Gastrocnemius medialis (tissue), 4 donors: ENCODE results near the gene ANKRD39. TPM values are rescaled to one million over a fixed set of nuclear protein-coding genes. Genes with fewer than 3 reads are reported as not detected.

Source experiments
- ATAC-seq, 2 donors: fragments of 150-250 bp; one replicate each; pipeline ENCODE4 v1.9.1; 2016
- DNase-seq, 2 donors: peaks; one replicate each; pipeline ENCODE4 v3.0.0-alpha.2; 2019
- H3K27ac ChIP-seq, 4 donors: fragments of 200-600 bp; sonication (generic); 1 replicate in 1 of 4; 2 replicates in 3 of 4; pipeline ENCODE4 v1.5.1; 2016 to 2018; ENCODE audit warnings: mild to moderate bottlenecking in 2 of 4, moderate library complexity in 1 of 4
- H3K27me3 ChIP-seq, 3 donors: fragments of 200-600 bp; sonication (generic) in 2 of 3; 1 replicate in 1 of 3; 2 replicates in 2 of 3; pipeline versions ENCODE4 v1.5.1 to v1.6.0; 2016 to 2019; ENCODE audit warnings: mild to moderate bottlenecking in 1 of 3, moderate library complexity in 1 of 3
- H3K36me3 ChIP-seq, 2 donors: fragments of 200-600 bp; sonication (generic) in 1 of 2; one replicate each; pipeline ENCODE4 v1.5.1; 2017 to 2018
- H3K4me1 ChIP-seq, 2 donors: fragments of 200-600 bp; sonication (generic) in 1 of 2; one replicate each; pipeline ENCODE4 v1.5.1; 2016 to 2017; ENCODE audit warnings: mild to moderate bottlenecking in 2 of 2
- H3K4me3 ChIP-seq, 4 donors: fragments of 200-600 bp; sonication (generic) in 3 of 4; 1 replicate in 1 of 4; 2 replicates in 3 of 4; pipeline ENCODE4 v1.5.1; 2016 to 2019; ENCODE audit warnings: mild to moderate bottlenecking in 2 of 4
- H3K9me3 ChIP-seq, 3 donors: fragments of 200-600 bp; sonication (generic) in 2 of 3; 1 replicate in 1 of 3; 2 replicates in 2 of 3; pipeline ENCODE4 v1.5.1; 2016 to 2019
- POLR2A ChIP-seq, 2 donors: fragments of 450-650 bp; IDR thresholded peaks; one replicate each; pipeline ENCODE4 v1.6.1; 2017; ENCODE audit warnings: antibody characterized with exemption in 2 of 2, mild to moderate bottlenecking in 2 of 2, moderate library complexity in 2 of 2
- in situ Hi-C, 4 donors: fragments of 200-750 bp; cut with MboI; loops; one replicate each; pipeline versions ENCODE4 v1.15.0 to v1.8.0; 2017; ENCODE audit warnings: low sequenced_read_pairs in 4 of 4
- intact Hi-C: fragments of 100-400 bp; cut with DNase I; formaldehyde crosslinking; loops from one replicate; pipeline ENCODE4 v1.15.1; 2023; ENCODE audit warnings: low total_unique reads
- total RNA-seq, 4 donors: library from RNA; depleted of rRNA; stranded (reverse); fragments of >200 nt; gene quantifications; one replicate each; pipeline versions ENCODE4 v1.1.0 to v1.2.3, GENCODE V29; 2016
- TF ChIP-seq, protein P1 (sequence below), 5 experiments: fragments of 450-650 bp in 3 of 5; fragments of 200-600 bp in 2 of 5; sonication (generic) in 2 of 5; IDR thresholded peaks in 4 of 5; conservative IDR thresholded peaks in 1 of 5; 1 replicate in 4 of 5; 2 replicates in 1 of 5; pipeline ENCODE4 v1.5.1; 2016 to 2019; ENCODE audit warnings: antibody characterized with exemption in 5 of 5, mild to moderate bottlenecking in 3 of 5, moderate library complexity in 3 of 5

Gene ANKRD39
- total RNA-seq, 4 donors from 2014 or later = 25.8 to 50.6 (median 43.8) TPM

DNA sequence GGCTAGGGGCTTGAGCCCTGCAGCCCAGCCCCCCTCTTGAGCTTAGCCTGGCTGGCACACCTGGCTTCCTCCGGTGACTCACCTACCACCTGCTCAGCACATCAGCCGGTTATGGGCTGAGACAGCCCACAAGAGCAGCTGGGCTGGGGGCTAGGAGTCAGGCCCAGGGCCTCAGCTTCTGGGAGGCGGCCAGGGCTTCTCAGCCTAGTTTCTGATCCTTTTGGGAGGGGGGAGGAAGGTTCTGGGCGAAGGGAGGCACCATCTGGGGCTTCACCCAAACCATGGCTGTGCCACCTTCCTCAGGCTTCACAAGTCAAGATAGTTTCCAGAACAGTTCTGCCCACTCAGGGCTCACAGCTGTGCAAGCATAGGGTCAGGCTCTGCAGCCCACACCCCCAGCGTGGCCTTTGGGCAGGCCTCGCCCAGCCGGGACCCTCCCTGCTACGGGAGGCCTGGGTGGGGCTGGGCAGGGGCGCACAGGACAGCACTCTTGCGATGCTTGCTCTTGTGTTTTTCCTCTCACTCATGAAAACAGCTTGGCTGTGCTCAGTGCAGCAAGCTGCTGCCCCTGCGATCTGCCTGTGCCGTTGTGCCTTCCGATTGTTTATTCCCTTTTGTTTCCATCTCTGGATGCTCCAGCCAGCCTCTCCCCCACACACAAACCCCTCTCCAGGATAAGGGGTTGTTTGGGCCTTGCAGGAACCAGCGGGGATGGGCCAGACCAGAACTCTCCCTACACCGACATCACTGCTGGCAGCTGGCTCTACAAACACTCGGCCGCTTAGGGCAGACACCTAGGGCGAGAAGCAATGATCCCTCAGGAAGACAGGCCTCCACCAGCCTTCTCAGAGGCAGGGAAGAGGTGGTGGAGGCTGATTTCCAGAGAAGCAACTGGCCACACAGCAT is 38.2 kb upstream of the ANKRD39 start:
- peaks cover 40 to 49% of the 10 kb centered on the region in 2 donors for H3K4me1 ChIP-seq
- intact Hi-C loops = loop anchor here (1.0 kb wide), 1 partner anchor 17 kb away; no protein-coding TSS in a partner anchor

DNA sequence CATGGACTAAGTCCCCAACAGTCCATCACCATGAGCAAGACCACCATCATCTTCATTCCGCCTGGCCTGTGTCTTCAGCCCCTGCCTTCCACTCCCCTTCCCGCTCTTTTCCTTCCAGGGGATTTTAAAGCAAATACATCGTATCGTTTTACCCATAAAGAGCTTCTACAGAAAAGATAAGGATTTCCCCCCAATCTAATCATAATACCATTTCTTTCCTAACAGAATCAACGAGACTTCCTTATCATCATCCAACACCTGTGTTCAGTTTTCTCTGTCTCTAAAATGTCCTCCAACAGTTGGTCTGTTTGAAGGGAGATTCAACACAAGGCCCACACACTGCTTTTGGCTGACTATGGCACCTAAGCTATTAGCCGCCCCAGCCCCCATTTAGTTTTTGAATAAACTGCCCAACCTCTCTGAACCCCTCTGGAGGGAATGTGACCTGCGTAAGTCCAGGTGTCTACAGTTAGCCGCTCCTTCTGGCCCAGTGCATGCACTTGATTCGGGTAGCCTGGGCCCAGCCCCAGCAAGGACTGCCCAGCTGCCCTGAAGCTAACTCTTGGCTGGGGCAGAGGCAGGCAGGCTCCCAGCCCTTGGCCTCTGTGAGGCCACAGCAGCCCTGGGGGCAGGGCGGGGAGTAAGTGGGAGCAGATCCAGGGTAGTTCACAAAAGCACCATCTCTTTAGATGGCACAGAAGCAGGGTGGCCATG is 37.4 kb upstream of the ANKRD39 start:
- peak; percentile 56 to 57 for ATAC-seq
- H3K27ac ChIP-seq = peak overlapping the region in 3 of 4 donors; percentile 33 to 61 (median 56)
- intact Hi-C loops (loop anchor here (1.0 kb wide), 1 partner anchor 16 kb away; no protein-coding TSS in a partner anchor), in situ Hi-C loops (no loop called here)
- H3K4me3 ChIP-seq = no peak overlapping the region
- no peaks in the 10 kb centered on the region for H3K27me3 ChIP-seq
- no peaks in the 10 kb centered on the region for H3K36me3 ChIP-seq
- no peaks in the 10 kb centered on the region for H3K9me3 ChIP-seq
- peaks cover 47 to 56% of the 10 kb centered on the region in 2 donors for H3K4me1 ChIP-seq
- DNase-seq = peak in 1 of 2 donors; percentile 41
- TF ChIP-seq, protein P1, sequence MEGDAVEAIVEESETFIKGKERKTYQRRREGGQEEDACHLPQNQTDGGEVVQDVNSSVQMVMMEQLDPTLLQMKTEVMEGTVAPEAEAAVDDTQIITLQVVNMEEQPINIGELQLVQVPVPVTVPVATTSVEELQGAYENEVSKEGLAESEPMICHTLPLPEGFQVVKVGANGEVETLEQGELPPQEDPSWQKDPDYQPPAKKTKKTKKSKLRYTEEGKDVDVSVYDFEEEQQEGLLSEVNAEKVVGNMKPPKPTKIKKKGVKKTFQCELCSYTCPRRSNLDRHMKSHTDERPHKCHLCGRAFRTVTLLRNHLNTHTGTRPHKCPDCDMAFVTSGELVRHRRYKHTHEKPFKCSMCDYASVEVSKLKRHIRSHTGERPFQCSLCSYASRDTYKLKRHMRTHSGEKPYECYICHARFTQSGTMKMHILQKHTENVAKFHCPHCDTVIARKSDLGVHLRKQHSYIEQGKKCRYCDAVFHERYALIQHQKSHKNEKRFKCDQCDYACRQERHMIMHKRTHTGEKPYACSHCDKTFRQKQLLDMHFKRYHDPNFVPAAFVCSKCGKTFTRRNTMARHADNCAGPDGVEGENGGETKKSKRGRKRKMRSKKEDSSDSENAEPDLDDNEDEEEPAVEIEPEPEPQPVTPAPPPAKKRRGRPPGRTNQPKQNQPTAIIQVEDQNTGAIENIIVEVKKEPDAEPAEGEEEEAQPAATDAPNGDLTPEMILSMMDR (IDR thresholded peaks at IDR 0.05 in 4 of 5, conservative IDR thresholded peaks at IDR 0.05 in 1 of 5) = no peak
- TF ChIP-seq POLR2A (IDR thresholded peaks at IDR 0.05) = no peak

More for the DNA sequence above, 38.2 kb upstream of the ANKRD39 start:
- H3K27me3 ChIP-seq = no peaks in the 10 kb centered on the region
- H3K27ac ChIP-seq = peak overlapping the region in 3 of 4 donors; percentile 33 to 61 (median 56)
- in situ Hi-C loops = no loop called here
- TF ChIP-seq, protein P1 (IDR thresholded peaks at IDR 0.05 in 4 of 5, conservative IDR thresholded peaks at IDR 0.05 in 1 of 5) = no peak
- TF ChIP-seq POLR2A (IDR thresholded peaks at IDR 0.05) = no peak
- DNase-seq = peak in 1 of 2 donors; percentile 53
- no peaks in the 10 kb centered on the region for H3K36me3 ChIP-seq
- ATAC-seq = peak; percentile 67 to 68
- H3K9me3 ChIP-seq = no peaks in the 10 kb centered on the region
- H3K4me3 ChIP-seq = no peak overlapping the region

DNA sequence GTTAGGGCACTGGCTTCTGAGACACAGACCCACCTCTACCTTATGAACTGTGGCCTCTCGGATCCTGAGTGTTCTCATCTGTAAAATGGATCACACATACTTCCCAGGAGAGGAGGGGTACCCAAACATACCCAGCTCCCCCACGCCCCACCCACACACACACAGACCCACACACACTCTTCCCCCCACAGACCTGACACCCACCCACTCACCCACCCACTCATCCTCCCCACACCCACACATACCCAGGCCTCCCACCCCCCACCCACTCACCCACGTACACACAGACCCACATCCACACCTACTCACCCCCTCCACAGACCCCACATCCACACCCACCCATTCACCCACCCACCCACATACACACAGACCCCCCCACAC is 36.3 kb upstream of the ANKRD39 start:
- Histone ChIP-seq H3K36me3 (no peaks in the 10 kb centered on the region), H3K4me1 (peaks cover 49 to 56% of the 10 kb centered on the region in 2 donors), H3K27ac (peak overlapping the region in 1 of 4 donors; percentile 13), H3K4me3 (no peak overlapping the region), H3K27me3 (no peaks in the 10 kb centered on the region), H3K9me3 (no peaks in the 10 kb centered on the region)
- TF ChIP-seq POLR2A (IDR thresholded peaks at IDR 0.05) = no peak
- TF ChIP-seq, protein P1 (IDR thresholded peaks at IDR 0.05 in 4 of 5, conservative IDR thresholded peaks at IDR 0.05 in 1 of 5) = no peak
- intact Hi-C loops (no loop called here), in situ Hi-C loops (no loop called here)
- ATAC-seq (no peak), DNase-seq (no peak)

DNA sequence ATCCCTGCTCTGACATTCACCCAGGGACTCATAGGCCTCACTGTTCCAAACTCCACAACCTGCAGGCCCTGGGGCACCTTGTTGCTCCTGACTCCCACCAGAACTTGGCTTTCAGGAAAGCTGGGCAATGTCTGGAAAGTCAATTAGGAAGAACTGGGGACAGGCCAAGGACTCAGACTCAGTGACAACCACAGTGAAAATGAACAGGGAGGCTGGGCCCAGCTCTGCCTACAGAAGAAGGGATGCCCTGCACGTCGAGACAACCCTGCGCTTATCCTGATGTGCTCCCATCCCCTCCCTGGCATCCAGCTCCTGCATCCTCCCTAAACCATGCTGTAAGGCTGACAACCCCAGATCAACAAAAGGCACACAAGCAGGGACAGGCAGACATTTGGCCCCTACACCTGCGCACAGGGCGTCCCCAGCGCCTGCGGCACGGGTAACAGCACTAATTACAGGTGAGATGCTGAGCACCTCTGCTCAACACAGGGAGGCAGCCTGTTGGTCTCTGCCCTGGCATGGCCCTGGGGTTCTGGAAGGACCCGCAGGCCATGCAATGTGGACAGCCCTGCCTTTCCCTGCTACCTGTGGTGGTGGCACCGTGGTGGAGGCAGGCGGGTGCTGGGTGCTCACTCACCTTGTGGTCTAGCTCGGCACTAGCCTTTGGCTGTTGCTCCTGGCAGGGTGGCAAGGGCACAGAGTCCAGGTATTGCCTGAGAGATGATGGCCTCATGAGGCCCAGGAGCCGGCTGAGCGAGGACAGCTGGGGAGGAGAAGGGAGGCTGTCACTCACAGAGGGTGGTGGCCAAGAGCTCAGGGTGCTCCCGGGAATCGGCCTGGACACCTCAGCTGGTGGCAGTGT is 35.7 kb upstream of the ANKRD39 start:
- DNase-seq = peak in 1 of 2 donors; percentile 45
- peaks cover 55 to 56% of the 10 kb centered on the region in 2 donors for H3K4me1 ChIP-seq
- H3K27me3 ChIP-seq = no peaks in the 10 kb centered on the region
- TF ChIP-seq, protein P1 (IDR thresholded peaks at IDR 0.05 in 4 of 5, conservative IDR thresholded peaks at IDR 0.05 in 1 of 5) = no peak
- TF ChIP-seq POLR2A (IDR thresholded peaks at IDR 0.05) = no peak
- H3K36me3 ChIP-seq = no peaks in the 10 kb centered on the region
- in situ Hi-C loops = no loop called here
- no peak overlapping the region for H3K4me3 ChIP-seq
- H3K27ac ChIP-seq = peak overlapping the region in 1 of 4 donors; percentile 13
- no peaks in the 10 kb centered on the region for H3K9me3 ChIP-seq
- ATAC-seq = peak; percentile 40 to 44
- intact Hi-C loops = no loop called here
